NCI-H1436 (cell line): ENCODE measurements around the gene GRIK3.
"Not testable (repeated sequence)": the region's sequence is repeated elsewhere in the genome, so short reads cannot be mapped to it uniquely, and the experiment has no call there.

ENCODE experiments used
- DNase-seq: peaks from one replicate; lab custom pipeline; 2025; lab: John Stamatoyannopoulos, UW

Gene GRIK3

GRCh38 chr1:36787312-36787913, 246.9 kb downstream of the GRIK3 start:
- DNase-seq = no peak

GRCh38 chr1:36786425-36786824, 247.9 kb downstream of the GRIK3 start:
- DNase-seq = no peak

- DNase-seq = no peak
Observed at GRCh38 chr1:36784147-36784859, 250.0 kb downstream of the GRIK3 start.

GRCh38 chr1:36783475-36783874, 250.8 kb downstream of the GRIK3 start:
- no peak for DNase-seq

GRCh38 chr1:36782785-36783184, 251.5 kb downstream of the GRIK3 start:
- DNase-seq = no peak

- DNase-seq = no peak
Observed at GRCh38 chr1:36782085-36782484, 252.2 kb downstream of the GRIK3 start.

- DNase-seq = no peak
Observed at GRCh38 chr1:36781098-36781497, 253.2 kb downstream of the GRIK3 start.

- no peak for DNase-seq
Observed at GRCh38 chr1:36778740-36779139, 255.6 kb downstream of the GRIK3 start.

- DNase-seq = no peak
Observed at GRCh38 chr1:36776948-36777831, 257.1 kb downstream of the GRIK3 start.

GRCh38 chr1:36776256-36776655, 258.1 kb downstream of the GRIK3 start:
- DNase-seq = no peak

GRCh38 chr1:36775716-36776115, 258.6 kb downstream of the GRIK3 start:
- DNase-seq = no peak

GRCh38 chr1:36773827-36774541, 260.3 kb downstream of the GRIK3 start:
- no peak for DNase-seq

GRCh38 chr1:36772647-36773495, 261.4 kb downstream of the GRIK3 start:
- no peak for DNase-seq

GRCh38 chr1:36771660-36772284, 262.5 kb downstream of the GRIK3 start:
- DNase-seq = no peak

- no peak for DNase-seq
Observed at GRCh38 chr1:36771240-36771639, 263.1 kb downstream of the GRIK3 start.

GRCh38 chr1:36769886-36770830, 264.2 kb downstream of the GRIK3 start:
- no peak for DNase-seq

- no peak for DNase-seq
Observed at GRCh38 chr1:36768486-36769178, 265.7 kb downstream of the GRIK3 start.

GRCh38 chr1:36767429-36767828, 266.9 kb downstream of the GRIK3 start:
- not testable (repeated sequence) for DNase-seq

- DNase-seq = no peak
Observed at GRCh38 chr1:36766481-36766880, 267.8 kb downstream of the GRIK3 start.
